Glutamatergic neuron (in vitro differentiated cells): Measurements from ENCODE around the gene SPDYE3. TPM values are rescaled to one million over a fixed set of nuclear protein-coding genes. Genes with fewer than 3 reads are reported as not detected.
"Not testable (repeated sequence)": the region's sequence is repeated elsewhere in the genome, so short reads cannot be mapped to it uniquely, and the experiment has no call there.

Source experiments
- DNase-seq: peaks from one replicate; pipeline ENCODE4 v3.0.0; 2022
- H3K27ac Mint-ChIP-seq: one replicate; pipeline ENCODE4 v1.8.0; 2020; ENCODE audit warnings: mild to moderate bottlenecking, mixed read lengths, inconsistent platforms; ENCODE audit not compliant: unreplicated experiment
- H3K27me3 Mint-ChIP-seq: one replicate; pipeline ENCODE4 v1.8.0; 2020; ENCODE audit warnings: mild to moderate bottlenecking, moderate library complexity, mixed read lengths, inconsistent platforms; ENCODE audit not compliant: unreplicated experiment
- H3K36me3 Mint-ChIP-seq: one replicate; pipeline ENCODE4 v1.8.0; 2020; ENCODE audit warnings: mild to moderate bottlenecking, mixed read lengths, inconsistent platforms; ENCODE audit not compliant: unreplicated experiment
- H3K4me1 Mint-ChIP-seq: one replicate; pipeline ENCODE4 v1.8.0; 2020; ENCODE audit warnings: mild to moderate bottlenecking, low read depth, mixed read lengths, inconsistent platforms; ENCODE audit not compliant: unreplicated experiment
- H3K4me3 Mint-ChIP-seq: one replicate; pipeline ENCODE4 v1.8.0; 2020; ENCODE audit warnings: mild to moderate bottlenecking, mixed read lengths, inconsistent platforms; ENCODE audit not compliant: unreplicated experiment
- H3K9me3 Mint-ChIP-seq: one replicate; pipeline ENCODE4 v1.8.0; 2020; ENCODE audit warnings: mild to moderate bottlenecking, moderate library complexity, mixed read lengths, inconsistent platforms; ENCODE audit not compliant: unreplicated experiment
- CTCF ChIP-seq: fragments of 200-600 bp; sonication (generic); IDR thresholded peaks from one replicate; pipeline ENCODE4 v1.5.0; 2021; ENCODE audit not compliant: partially characterized antibody, unreplicated experiment
- long read RNA-seq: library from polyadenylated mRNA; unstranded; transcript quantifications from one replicate; pipeline ENCODE4 v2.0.0, GENCODE V29; 2020; ENCODE audit not compliant: unreplicated experiment
- total RNA-seq: library from RNA; stranded (reverse); fragmentation: NEBNext Ultra II Directional; extraction: Animal tissue kit (Norgen Biotek cat#: 25700); gene quantifications from one replicate; pipeline ENCODE4 v1.2.1, GENCODE V29; 2021; ENCODE audit not compliant: unreplicated experiment

The SPDYE3 gene
- not detected for total RNA-seq
- long read RNA-seq, partial matches to known transcripts: 0 of 1 reads
- long read RNA-seq, other reads (novel, unspliced or antisense): 1 of 1 reads

DNA sequence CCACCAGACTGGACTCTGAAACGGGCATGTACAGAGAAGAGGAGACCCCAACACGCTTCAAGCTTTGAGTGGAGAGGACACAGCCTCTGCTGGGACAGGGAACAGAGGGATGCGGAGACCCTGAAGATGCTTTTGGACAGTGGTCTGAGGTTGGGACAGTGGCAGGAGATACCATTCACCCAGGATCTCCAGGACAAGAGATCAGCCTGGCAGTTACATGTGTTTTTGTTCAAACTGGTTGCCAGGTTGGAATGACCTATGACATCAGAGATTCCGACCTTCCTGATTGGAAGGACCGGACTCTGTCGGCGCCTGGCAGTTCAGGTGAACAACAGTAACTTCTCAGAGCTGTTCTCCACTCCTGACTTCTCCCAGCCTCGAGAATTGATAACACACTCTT, at the start of gene SPDYE3:
Gene SPDYE3 (plus strand): TSS at position 301 of the 400 bp plus-strand sequence. CDS start 184 bp downstream, outside the sequence.
- not testable (repeated sequence) for DNase-seq, H3K27me3 Mint-ChIP-seq, H3K4me3 Mint-ChIP-seq, H3K9me3 Mint-ChIP-seq, H3K36me3 Mint-ChIP-seq, H3K27ac Mint-ChIP-seq, H3K4me1 Mint-ChIP-seq

DNA sequence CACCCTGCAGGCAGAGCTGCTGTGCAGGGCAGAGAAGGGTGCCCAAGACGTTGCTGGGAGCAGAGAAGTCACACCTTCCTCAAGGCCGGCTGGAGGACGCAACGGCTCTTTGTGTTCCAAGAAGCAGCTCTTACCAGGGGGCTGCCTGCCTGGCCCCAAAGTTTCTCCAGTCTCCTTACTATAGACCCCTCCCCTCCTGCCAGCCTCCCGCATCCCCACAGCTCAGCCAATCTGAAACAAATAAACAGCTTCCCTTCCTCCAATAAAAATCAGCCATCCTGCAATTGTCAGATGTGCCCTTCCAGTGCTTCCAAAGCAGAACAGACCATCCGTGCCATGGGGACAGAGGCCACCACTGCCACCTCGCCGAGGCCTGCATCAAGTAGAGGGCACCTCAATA, 47.5 kb upstream of the SPDYE3 start:
- DNase-seq, H3K9me3 Mint-ChIP-seq, H3K4me3 Mint-ChIP-seq, H3K36me3 Mint-ChIP-seq, H3K27me3 Mint-ChIP-seq, H3K27ac Mint-ChIP-seq, H3K4me1 Mint-ChIP-seq: not testable (repeated sequence)

GRCh38 chr7:100262896-100263295, 44.6 kb upstream of the SPDYE3 start:
- H3K4me3 Mint-ChIP-seq, H3K9me3 Mint-ChIP-seq, H3K27me3 Mint-ChIP-seq, DNase-seq, H3K36me3 Mint-ChIP-seq, H3K4me1 Mint-ChIP-seq, H3K27ac Mint-ChIP-seq: not testable (repeated sequence)

- not testable (repeated sequence) for H3K4me1 Mint-ChIP-seq, H3K36me3 Mint-ChIP-seq, H3K27ac Mint-ChIP-seq, H3K9me3 Mint-ChIP-seq, H3K4me3 Mint-ChIP-seq, DNase-seq, H3K27me3 Mint-ChIP-seq
Measured at GRCh38 chr7:100264223-100264622, 43.3 kb upstream of the SPDYE3 start.

DNA sequence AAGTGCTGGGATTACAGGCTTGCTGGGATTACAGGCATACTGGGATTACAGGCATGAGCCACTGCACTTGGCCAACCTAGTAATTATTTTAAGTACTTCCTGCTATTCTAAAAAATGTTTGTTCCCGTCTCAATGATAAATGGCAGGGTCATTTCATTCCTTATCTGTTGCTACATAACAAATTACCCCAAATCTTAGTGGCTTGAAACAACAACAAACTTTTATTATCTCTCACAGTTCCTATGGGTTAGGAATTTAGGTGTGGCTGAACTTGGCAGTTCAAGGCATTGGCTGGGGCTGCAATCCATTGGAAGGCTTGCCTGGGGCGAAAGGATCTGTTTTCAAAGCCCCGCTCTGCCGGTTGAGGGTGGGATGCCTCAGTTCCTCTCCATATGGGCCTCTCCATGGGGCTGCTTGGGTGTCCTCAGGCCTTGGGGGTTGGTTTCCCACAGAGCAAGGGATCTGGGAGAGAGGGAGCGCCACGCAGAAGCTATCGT, 42.8 kb upstream of the SPDYE3 start:
- not testable (repeated sequence) for H3K9me3 Mint-ChIP-seq, H3K4me3 Mint-ChIP-seq, H3K27ac Mint-ChIP-seq, DNase-seq, H3K4me1 Mint-ChIP-seq, H3K27me3 Mint-ChIP-seq, H3K36me3 Mint-ChIP-seq

DNA sequence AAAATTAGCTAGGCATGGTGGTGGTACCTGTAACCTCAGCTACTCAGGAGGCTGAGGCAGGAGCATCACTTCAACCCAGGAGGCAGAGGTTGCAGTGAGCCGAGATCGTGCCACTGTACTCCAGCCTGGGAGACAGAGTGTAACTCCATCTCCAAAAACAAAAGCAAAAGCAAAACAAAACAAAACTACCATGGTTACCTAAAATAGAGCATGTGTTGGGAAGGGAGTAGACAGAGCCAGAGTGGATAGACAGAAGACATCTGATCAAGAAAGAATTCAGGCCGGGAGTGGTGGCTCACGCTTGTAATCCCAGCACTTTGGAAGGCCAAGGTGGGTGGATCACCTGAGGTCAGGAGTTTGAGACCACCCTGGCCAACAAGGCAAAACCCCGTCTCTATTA, 41.7 kb upstream of the SPDYE3 start:
- not testable (repeated sequence) for H3K27me3 Mint-ChIP-seq, H3K9me3 Mint-ChIP-seq, H3K4me3 Mint-ChIP-seq

DNA sequence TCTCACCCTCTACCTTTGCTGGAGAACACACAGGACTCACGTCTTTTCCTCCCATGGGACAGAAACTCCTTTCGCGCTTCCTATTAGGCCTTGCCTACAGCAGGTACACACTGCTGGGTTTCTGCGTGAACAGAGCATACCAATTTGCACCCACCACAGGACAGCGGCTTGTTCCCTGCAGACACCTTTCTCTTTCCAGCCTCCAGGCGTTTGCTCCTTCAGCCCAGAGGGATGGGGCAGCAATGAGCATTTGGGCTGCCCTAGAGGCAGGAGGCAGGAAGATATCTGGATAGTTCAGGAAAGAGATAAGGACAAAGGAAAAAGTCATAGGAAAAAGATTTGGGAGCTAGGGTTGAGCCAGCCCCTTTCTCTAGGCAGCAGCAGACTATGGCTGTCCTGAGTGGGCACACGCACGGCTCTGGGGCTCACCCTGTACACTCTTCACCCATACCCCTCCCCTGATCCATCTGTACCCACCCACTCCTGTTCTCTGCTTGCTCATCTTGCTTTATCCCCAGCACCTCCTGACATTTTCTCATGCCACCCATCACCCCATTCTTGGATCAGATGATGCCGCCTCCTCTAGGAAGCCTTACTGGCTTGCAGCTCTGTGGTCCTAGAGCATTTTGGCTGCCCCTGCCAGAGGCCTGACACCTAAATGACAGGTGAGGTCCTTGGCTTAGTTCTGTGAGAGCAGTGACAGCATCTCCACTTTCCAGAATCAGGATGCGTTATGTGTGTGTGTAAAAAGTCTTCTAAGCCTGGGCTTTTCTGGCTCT, 40.7 kb upstream of the SPDYE3 start:
- no peak for DNase-seq
- Mint-ChIP-seq H3K27me3 (peaks cover 6% of the 10 kb centered on the region), H3K27ac (no peak overlapping the region), H3K4me1 (peaks cover 3% of the 10 kb centered on the region), H3K36me3 (no peaks in the 10 kb centered on the region), H3K9me3 (peaks cover 6% of the 10 kb centered on the region), H3K4me3 (no peak overlapping the region)
- no peak for TF ChIP-seq CTCF

More for the DNA sequence above, 41.7 kb upstream of the SPDYE3 start:
- not testable (repeated sequence) for H3K36me3 Mint-ChIP-seq, H3K27ac Mint-ChIP-seq, H3K4me1 Mint-ChIP-seq, DNase-seq

DNA sequence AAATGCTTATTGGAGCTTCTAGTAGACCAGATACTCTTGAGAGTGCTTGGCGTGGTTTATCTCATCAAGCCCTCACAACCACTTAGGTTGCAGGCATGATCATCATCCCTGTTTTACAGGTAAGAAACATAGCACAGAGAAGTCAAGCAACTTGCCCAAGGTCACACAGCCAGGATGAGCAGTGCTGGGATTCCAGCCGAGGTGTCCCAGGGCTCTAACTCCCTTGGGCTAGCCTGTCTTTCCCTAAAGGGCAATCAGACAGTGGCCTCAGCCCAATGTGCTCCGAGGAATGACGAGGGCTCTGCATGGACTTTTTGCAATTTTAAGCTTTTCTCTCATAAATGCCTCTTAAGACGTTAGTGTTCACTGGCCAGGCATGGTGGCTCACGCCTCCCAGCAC, 39.9 kb upstream of the SPDYE3 start:
- H3K36me3 Mint-ChIP-seq: no peaks in the 10 kb centered on the region
- H3K27me3 Mint-ChIP-seq: peaks cover 7% of the 10 kb centered on the region
- H3K27ac Mint-ChIP-seq: no peak overlapping the region
- peaks cover 3% of the 10 kb centered on the region for H3K4me1 Mint-ChIP-seq
- H3K4me3 Mint-ChIP-seq: no peak overlapping the region
- no peak for DNase-seq
- peaks cover 6% of the 10 kb centered on the region for H3K9me3 Mint-ChIP-seq
- TF ChIP-seq CTCF: no peak

- not testable (repeated sequence) for DNase-seq, H3K36me3 Mint-ChIP-seq, H3K27me3 Mint-ChIP-seq, H3K9me3 Mint-ChIP-seq, H3K4me1 Mint-ChIP-seq, H3K4me3 Mint-ChIP-seq, H3K27ac Mint-ChIP-seq
Measured at GRCh38 chr7:100268882-100269281, 38.6 kb upstream of the SPDYE3 start.

DNA sequence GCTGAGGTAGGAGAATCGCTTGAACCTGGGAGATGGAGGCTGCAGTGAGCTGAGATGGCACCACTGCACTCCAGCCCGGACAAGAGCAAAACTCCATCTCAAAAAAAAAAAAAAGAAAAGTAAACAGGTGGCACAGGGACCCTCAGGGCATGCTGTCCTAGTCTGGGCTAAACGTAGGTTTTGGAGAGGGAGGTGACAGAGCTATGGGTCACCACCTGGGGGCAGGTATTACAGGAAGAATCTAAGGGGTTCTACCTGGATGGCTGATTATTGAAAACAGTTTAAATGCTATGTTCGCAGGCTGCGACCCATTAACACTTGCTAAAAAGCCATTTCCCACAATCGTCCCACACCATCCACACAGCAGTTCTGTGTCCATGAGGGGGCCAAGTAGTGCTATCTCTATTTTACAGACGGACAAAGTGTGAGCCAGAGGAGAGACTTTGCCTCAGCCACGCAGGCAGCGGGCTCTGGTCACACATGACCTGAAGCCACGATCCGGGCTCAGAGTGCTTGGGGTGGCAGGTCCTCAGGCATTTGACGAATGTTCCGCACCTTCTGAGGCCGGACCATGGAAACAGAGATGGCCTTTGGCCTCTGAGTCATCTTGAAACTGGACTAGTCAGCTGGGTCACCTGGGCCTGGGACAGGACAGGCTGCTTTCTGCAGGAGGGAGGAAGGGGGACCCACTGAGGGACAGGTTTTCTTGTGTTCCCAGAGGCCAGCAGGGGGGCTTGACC, 38.0 kb upstream of the SPDYE3 start:
- H3K9me3 Mint-ChIP-seq, H3K27ac Mint-ChIP-seq, DNase-seq, H3K27me3 Mint-ChIP-seq, H3K4me1 Mint-ChIP-seq, H3K36me3 Mint-ChIP-seq: not testable (repeated sequence)
- peak overlapping the region; percentile 92 for H3K4me3 Mint-ChIP-seq
